Suppressor macrophage treated with lipopolysaccharide for 4 hours (primary cell): ENCODE data around the gene SYNJ2.

ENCODE experiments used
- DNase-seq: peaks from one replicate; pipeline ENCODE4 v3.0.0-alpha.2; 2020

Gene SYNJ2

DNA sequence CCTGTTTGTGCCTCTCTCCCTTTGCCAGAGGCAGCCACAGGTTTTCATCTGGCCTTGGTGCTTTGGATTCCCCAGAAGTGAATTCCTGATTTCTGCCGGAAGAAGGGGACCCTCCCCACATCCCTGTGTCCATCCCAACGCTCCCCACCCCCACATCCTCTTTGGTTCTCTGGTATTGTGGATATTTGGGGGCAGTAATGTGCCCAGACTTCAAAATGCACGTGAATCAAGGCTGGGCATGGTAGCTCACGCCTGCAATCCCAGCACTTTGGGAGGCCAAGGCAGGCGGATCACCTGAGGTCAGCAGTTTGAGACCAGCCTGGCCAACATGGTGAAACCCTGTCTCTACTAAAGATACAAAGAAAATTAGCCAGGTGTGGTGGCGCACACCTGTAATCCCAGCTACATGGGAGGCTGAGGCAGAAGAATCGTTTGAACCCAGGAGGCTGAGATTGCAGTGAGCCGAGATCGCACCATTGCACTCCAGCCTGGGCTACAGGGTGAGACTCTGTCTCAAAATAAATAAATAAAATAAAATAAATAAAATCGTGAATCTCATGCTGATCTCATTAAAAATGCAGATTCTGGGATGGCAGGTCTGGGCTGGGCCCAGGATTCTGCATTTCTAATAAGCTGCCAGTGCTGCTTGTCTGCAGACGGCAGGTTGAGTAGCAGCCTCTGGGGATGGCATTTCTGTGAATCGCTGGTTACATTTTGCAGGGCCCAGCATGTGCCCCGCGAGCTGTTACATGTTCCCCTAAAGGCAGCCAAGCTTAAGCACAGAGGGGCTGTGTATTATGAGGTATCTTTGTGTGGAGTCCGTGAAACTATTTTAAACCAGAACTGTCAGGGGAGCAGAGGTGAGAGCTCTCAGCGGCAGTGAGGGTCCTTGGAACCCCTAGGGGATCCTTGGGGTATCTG is 49.0 kb downstream of the SYNJ2 start:
- DNase-seq: no peak

DNA sequence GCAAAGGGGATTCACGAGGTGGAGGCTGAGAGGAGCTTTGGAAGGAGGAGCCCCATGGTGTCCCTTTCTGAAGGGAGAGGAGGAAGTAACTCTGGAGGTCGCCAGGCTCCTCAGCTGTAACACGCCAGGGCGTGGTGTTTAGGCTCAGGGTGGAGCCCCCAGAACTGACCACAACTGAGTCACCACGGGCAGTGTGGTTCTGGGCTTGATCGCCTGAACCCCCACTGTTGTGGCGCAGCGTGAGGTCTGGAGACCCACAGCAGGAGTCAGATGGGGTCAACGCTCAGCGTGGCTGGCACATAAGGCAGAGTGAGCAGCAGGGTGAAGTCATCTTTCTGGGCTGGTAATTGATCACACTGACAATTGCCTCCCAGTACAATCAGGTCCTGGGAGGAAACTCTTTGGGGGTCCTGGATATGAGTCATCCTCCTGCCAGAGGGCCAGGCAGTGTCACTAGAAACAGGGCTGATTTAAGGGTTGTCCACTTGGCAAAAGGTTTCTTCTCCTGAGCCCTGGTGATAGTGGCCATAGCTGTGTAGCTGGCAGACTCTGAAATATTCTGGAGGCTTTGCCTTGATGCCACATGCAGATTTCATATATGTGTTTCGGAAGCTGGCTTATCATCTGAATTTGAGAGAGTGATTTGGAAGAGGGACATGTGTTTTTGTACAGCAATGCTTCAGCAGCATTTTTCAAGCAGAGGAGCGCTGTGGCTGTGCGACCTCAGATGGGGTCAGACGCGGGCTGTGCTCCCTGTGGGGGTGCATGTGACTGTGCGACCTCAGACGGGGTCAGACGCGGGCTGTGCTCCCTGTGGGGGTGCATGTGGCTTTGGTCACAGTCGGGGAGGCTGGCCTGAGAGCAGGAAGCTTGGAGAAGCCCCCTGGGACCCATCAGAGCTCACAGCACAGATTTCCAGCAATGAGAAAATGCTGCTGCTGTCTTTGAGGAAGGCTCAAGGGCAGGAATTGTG is 50.0 kb downstream of the SYNJ2 start:
- peak; percentile 85 for DNase-seq

DNA sequence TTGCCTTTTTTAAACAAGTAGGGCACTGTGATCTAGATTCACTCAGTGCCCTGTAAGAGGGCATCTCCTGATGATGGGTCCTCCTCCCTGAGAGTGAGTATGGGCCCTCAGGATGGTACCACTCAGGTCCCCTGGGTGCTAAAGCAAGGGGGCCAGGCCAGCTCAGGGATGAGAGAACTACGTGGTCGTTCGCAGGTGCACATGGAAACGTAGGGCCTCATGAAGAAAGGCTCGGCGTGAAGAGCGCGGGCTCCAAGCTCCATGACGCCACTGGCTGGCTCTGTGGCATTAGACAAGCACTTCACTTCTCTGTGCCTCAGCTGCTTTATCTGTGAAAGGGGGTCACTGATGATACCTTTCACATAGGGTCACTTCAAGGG is 50.7 kb downstream of the SYNJ2 start:
- no peak for DNase-seq

DNA sequence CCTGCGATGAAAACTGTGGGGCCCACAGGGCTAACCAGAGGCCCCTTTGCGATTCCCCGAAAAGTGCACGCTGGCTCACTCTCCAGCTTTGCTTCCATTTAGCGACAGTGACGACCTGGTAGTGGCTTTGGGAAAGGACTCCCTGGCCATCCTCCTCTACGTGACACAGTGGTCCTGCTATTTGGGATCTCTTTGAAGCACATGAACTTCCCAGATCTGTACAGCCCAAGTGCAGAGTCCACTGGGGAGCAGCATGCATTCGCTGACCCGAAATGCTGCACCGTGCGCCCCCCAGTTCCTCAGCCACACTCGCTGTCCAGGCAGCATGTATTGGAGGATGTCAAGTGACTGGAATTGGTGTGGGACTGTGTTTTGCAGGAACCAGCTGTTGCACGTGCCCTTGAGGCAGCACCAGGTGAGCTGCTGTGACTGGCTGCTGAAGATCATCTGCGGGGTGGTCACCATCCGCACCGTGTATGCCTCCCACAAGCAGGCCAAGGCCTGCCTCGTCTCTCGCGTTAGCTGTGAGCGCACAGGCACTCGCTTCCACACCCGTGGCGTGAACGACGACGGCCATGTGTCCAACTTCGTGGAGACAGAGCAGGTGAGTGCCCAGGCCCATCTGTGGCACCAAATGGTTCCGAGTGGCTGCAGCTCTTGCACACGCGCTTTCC is 51.6 kb downstream of the SYNJ2 start:
- DNase-seq: no peak

DNA sequence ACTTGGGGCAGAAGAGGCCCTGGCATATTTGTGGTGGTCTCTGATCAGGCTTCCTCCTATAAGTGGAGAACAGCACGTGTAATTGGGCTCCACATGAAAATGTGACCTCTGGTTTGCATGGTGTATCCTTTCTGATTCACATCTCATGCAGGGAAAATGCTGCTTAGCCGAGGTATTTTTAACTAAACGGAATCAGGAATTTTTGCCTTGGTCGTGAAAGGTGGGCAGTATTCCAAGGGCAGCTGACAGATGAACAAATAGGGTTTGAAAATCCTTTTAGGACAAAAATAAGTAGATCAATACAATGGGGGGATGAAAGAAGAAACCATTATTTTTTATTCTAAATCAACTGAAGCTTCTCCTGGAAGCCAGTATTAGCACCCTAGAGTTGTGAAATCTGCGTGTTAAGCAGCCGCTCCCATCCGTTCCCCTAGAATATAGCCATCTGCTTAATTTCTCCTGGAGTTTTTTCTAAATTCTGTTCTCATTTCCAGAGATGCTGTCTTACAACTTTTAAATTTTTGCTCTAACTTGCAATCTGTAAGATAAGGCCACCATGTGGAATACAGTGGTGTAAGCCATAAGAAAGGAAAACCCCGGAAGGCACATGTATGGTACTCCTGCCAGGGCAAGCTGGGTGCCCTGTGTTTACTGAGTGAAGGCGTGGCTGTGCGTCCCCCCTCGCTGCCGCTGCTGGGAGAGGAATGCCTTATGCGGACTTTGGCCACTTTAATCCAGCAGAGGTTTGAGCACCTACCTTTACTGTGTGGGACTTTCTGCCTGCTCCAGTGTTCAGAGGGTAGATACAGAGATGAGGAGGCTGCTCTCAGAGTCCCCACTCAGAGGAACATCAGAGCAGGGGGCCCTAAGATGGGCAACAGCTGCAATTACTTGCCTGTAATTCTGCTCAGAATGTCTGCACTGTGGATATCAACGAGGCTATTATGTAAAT is 52.4 kb downstream of the SYNJ2 start:
- no peak for DNase-seq

DNA sequence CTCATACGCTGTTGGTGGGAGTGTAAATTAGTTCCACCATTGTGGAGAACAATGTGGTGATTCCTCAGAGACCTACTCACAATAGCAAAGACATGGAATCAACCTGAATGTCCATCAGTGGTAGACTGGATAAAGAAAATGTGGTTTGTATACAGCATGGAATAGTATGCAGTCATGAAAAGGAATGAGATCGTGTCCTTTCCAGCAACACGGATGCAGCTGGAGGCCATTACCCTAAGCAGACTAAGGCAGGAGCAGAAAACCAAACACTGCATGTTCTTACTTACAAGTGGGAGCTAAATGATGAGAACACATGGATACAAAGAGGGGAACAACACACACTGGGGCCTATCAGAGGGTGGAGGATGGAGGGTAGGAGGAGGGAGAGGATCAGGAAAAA is 54.6 kb downstream of the SYNJ2 start:
- DNase-seq: no peak

DNA sequence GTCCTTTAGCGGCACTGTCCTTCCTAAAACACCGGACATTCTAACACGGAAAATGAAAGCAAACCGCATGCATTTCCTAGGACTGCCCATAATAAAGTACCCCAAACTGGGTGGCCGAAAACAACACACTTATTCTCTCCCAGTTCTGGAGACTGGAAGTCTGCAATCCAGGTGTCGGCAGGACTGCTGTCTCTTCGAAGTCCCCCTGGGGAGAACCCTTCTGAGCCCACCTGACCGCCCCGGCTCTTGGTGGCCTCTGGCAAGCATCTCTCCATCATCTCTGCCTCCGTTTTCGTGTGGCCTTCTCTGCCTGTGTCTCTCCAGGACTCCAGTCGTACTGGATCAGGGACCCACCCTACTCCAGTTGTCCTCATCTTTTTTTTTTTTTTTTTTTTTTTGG is 55.4 kb downstream of the SYNJ2 start:
- DNase-seq: no peak

DNA sequence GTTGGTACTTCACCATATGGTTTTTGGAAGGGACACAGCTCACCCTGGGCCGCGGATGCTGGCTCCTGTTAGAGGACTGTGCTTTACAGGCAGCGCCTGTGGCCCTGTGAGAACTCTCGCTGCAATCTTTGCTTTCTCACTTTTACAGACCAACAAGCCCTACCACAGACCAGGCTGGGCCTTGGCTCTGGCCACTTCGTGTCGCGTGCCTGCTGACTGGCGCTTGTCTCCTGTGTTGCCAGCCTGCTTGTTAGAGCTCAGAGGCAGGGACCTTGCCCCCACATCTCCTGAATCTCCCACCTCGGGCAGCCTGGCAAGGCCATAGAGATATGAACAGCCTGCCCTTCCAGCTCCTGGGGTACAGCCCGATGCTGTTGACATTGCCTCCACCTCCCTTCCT is 56.1 kb downstream of the SYNJ2 start:
- no peak for DNase-seq

DNA sequence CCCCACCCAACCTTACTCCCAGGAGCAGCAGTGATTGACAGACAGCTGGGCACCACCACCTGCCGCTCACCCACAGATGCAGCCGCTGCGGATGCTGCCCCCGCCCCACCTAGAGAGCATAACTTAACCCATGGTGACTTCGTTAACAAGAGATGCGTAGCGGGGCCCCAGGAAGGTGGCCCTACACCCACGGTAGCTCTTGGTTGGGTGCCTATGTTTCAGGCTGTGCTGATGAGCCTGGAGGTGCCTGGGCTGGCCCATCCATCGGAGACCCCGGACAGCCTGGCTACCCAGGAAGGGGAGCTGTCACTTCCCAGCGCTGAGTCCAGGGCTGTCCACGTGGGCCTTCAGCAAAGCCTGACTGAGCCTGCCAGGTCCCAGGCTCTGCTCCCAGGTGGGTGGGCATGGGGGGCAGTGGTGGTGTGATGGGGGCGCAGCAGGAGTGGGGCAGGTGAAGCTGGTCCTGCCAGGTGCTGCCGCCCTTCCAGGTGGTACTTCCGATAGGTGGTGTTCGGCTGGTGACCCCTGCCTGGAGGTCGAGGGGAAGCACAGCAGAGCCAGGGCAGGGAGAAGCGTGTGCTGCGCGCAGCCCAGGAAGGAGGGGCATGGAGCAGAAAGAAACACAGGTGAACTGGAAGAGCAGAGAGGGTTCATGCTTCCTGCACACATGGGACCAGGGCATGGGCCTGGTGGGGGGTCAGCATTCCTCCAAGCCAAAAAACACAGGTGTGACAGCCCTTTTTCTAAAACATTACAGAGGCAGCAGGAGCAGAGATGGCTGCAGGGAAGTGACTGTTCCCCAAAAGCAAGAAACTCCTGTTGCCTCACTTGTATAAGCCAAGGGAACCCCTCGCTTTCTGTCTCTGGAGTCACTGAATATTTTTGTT is 56.9 kb downstream of the SYNJ2 start:
- DNase-seq: no peak

DNA sequence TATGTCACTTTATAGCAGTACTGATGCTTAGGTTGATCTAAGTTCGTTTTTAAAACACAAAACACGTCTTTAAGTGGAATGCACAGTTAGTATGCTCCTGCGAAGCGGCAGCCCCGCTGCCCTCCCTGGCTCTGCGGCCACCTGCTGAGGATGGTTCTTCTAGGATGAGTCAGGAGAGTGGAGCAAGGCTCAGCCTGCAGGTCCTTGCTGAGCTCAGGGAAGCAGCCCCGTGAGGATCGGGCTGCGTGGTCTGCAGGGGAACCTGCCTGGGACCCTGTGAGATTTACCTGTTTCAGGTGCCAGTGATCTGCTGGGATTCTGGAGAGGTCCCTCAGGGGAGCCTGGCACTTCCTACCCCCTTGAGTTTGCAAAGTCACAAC is 57.5 kb downstream of the SYNJ2 start:
- DNase-seq: no peak

DNA sequence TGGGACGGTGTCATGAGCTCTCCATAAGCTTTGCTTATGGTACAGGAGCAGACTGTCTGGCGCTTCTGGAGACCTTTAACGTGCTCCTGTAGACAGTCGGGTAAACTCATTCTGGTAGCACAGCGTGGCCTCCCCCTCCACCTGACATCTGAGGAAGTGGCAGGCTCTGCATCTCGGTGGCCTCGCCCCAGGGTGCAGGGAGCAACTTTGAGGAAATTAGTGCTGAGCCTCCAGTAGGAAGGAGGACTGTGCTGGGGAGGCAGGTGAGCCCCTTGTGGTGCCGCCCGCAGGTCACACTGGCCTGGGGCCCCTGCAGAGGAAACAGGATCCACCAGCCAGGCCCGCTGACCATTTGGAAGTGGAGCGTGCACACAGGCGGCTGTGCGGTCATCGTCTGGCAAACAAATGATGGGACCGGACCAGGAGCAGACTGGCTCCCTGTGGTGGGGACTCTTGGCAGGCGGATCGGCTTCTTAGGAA is 57.9 kb downstream of the SYNJ2 start:
- no peak for DNase-seq

DNA sequence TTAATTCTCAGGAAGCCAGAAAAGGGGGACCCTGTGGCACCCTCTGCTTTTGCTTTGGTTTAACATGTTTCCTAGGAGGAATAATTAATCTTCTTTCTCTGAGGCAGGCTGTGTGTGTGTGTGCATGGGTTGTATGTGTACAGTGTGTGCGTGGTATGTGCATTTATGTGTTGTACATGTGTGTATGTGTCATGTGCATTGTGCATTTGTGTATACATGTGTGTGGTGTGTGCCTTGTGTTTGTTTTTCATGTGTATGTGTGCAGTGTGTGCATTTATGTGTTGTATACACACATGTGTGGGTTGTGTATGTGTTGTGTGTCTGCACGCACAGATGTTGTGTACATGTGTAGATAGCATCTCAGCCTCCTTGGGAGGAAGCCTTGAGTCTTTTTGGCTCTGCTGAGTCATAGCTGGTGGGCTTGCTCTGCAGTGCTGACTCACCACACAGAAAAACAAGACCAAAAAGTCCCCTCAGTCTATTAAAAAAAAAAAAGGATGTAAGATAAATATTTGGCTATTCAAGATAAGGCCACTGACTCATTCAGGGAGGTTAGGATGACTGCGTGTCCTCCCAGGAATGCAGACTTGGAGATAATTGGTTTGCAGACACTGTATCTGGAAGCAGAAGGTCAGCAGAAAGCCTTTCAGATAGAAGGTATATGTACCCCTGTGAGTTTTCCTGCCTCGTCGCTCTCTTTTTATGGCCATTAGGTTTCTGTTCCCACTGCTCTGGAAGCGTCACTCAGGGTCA is 58.6 kb downstream of the SYNJ2 start:
- DNase-seq: peak; percentile 83

DNA sequence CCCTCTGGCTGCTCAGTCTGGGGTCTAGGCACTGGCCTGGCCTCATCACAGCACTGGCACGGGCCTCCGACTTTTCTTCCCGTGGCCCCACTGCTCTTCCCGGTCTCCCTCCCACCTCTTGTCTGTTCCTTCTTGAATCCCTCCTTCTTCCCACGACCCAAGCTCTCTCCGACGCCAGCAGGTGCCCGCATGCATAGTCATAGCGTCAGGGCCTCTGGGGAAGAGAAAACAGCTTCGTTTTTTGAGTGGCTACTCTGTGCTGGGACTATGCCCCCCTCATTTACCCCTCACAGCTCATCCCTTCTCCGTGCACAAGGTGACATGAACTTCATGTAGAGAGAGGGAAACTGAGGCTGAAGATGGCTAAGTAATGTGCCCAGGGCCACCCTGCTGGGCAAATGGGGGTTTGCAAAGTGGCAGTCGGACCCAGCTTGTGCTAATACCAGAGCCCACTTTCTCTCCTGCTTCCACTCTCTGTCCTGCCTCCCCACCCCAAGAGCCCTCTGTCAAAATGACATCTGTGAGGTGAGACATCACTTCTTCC is 59.2 kb downstream of the SYNJ2 start:
- DNase-seq: no peak

DNA sequence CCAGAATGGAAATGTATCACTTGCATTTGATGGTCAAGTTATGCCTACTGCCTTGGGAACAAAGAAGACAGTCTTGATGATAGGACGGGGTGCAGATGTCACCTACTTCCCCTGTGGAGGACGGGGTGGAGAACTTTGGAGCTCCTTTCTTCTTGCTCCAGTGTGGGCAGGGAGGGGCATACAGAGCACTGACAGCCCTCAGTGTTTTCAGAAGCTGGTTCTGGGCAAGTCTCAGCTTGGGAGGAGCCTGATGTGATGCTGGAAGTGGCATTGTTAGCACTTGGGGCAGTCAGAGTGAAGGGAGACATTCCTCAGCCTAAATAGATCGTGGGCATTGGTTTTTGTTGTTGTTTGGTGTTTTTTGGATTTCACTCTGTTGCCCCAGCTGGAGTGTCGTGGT is 59.7 kb downstream of the SYNJ2 start:
- DNase-seq: no peak

DNA sequence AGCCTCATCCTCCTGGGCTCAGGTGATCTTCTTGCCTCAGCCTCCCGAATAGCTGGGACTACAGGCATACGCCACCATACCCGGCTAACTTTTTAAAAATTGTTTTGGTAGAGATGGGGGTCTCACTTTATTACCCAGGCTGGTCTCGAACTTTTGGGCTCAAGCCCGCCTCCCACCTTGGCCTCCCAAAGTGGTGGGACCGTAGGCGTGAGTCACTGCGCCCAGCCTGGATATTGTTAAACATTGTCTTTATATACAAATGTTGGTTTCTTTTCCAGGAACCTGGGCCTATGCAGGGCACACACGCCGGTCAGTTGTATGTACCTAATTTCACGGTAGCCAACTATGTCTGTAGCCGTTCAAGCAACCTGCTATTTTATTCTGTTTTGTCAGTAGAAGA is 60.1 kb downstream of the SYNJ2 start:
- no peak for DNase-seq

DNA sequence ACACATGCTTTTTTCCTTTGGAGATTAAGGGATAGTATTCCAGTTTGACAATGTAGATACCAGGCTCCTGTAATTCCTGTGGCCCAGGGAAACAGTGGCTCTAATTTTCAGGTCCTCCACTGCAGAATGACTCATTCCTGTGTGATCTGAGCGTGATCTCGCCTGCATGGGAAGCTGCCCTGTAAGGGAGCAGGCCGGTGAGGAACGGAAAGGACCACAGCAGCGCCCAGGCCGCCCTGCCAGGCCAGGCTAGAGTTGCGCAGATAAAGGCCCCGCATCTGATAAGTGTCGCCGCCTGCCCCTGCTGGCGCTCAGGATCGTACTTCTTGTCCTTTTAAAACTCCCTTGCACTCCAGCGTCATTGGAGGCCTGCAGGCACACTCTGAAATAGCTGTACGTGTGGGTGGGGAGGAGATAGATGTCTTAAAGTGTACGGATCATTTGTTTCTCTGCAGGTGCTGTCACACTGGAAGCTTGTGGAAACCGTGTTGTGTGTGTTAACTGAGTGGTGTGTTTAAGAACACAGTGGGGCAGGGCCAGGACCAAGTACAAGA is 60.7 kb downstream of the SYNJ2 start:
- peak; percentile 75 for DNase-seq

DNA sequence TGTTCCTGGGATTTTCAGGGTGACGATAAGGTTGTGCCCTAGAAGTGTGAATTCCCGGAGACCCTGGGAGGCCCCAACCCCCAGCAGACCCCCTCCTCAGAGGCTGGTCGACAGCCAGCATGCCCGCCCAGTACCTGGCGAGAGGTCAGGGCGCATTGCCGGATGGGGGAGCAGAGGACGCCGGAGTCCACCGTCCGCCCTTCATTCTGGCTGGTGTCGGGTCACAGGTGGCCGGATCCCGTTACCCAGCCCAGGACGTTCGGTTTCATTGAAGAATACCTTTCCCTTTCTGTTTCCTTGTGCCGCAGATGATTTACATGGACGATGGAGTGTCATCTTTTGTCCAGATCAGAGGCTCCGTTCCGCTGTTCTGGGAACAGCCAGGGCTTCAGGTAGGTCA is 61.3 kb downstream of the SYNJ2 start:
- DNase-seq: no peak

DNA sequence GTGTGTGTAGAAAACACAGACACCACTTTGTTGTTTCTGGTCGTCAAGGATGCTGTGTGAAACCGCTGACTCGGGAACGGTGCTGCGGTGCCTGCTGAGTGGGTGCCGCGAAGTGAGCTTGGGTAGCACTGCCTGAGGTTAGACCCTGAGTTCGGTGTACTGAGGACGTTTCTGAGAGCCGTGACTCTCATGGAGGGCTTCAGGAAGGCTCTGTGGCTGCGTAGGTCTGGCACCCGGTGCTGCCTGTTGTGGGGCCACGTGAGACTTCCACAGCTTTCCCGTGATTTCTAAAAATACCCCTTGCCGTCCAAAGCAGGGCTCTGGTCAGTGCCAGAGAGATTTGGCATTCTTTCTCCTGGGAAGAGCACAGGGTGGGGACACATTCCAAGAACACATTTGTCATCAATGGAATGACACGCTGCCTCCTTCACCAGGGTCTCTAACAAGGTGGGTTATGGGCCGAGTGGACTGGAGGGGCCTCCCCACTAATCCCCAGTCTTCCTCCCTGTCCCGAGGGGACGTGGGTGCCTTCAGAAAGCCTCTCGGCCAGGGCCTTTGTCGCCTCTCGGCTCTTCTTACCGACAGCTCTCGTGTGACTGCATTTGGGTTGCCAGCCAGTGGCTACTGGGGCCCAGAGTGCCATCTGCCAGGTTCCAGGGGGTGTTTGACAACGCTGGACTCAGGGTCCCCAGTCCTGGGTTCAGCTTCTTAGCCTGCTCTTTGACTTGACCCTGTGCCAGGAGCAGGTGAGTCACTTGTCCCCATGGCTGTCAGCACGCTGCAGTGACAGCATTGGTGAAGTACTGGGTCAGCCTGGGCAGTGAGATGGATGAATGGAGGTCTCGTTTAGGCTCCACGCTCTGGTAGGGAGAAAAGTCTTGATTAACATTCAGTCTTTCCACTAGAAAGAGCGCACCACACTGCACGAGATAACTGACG is 62.2 kb downstream of the SYNJ2 start:
- no peak for DNase-seq
